ENCODE measurements around the gene PLEKHG5. TPM values are rescaled to one million over a fixed set of nuclear protein-coding genes. Genes with fewer than 3 reads are reported as not detected.

PLEKHG5 gene
- total RNA-seq, 1 donor from 2014 or later, result 17.2 TPM

- Histone ChIP-seq H3K9me3 (no peaks in the 10 kb centered on the region), H3K4me3 (no peak overlapping the region), H3K4me1 (peaks cover 15% of the 10 kb centered on the region), H3K27ac (no peak overlapping the region), H3K27me3 (no peaks in the 10 kb centered on the region), H3K36me3 (peaks cover 0 to 13% of the 10 kb centered on the region in 2 donors)
- TF ChIP-seq POLR2A (IDR thresholded peaks at IDR 0.05) (no peak), POLR2AphosphoS5 (IDR thresholded peaks at IDR 0.05; ENCODE audit: insufficient read depth in 1 of 2, low read depth in 1 of 2) (no peak), CTCF (IDR thresholded peaks at IDR 0.05) (no peak)
- no peak for DNase-seq (ENCODE audit: extremely low spot score in 2 of 2)
- intact Hi-C loops (cut with DNase I), result no loop called here
Observed at GRCh38 chr1:6462412-6463119, 28.9 kb downstream of the PLEKHG5 start.

- Histone ChIP-seq H3K27me3 (no peaks in the 10 kb centered on the region), H3K36me3 (peaks cover 0 to 13% of the 10 kb centered on the region in 2 donors), H3K4me1 (peaks cover 15% of the 10 kb centered on the region), H3K4me3 (peak overlapping the region in 1 of 2 donors; percentile 35), H3K27ac (no peak overlapping the region), H3K9me3 (no peaks in the 10 kb centered on the region)
- no peak for DNase-seq (ENCODE audit: extremely low spot score in 2 of 2)
- intact Hi-C loops (cut with DNase I), result no loop called here
- TF ChIP-seq POLR2AphosphoS5 (IDR thresholded peaks at IDR 0.05; ENCODE audit: insufficient read depth in 1 of 2, low read depth in 1 of 2), result no peak
- no peak for TF ChIP-seq POLR2A (IDR thresholded peaks at IDR 0.05)
- no peak for TF ChIP-seq CTCF (IDR thresholded peaks at IDR 0.05)
Observed at GRCh38 chr1:6461538-6462411, 29.7 kb downstream of the PLEKHG5 start.

- intact Hi-C loops (cut with DNase I), result no loop called here
- no peaks in the 10 kb centered on the region for H3K27me3 ChIP-seq
- no peak overlapping the region for H3K27ac ChIP-seq
- peaks cover 0 to 13% of the 10 kb centered on the region in 2 donors for H3K36me3 ChIP-seq
- TF ChIP-seq POLR2AphosphoS5 (IDR thresholded peaks at IDR 0.05; ENCODE audit: insufficient read depth in 1 of 2, low read depth in 1 of 2) (no peak), POLR2A (IDR thresholded peaks at IDR 0.05) (no peak), CTCF (IDR thresholded peaks at IDR 0.05) (no peak)
- H3K4me3 ChIP-seq, result peak overlapping the region; percentile 25 to 35
- no peaks in the 10 kb centered on the region for H3K9me3 ChIP-seq
- H3K4me1 ChIP-seq, result peaks cover 15% of the 10 kb centered on the region
- DNase-seq (ENCODE audit: extremely low spot score in 2 of 2), result no peak
Observed at GRCh38 chr1:6461051-6461530, 30.4 kb downstream of the PLEKHG5 start.

GRCh38 chr1:6460301-6461050 is 31.0 kb downstream of the PLEKHG5 start:
- intact Hi-C loops (cut with DNase I), result no loop called here
- H3K9me3 ChIP-seq, result no peaks in the 10 kb centered on the region
- no peak for DNase-seq (ENCODE audit: extremely low spot score in 2 of 2)
- peaks cover 15% of the 10 kb centered on the region for H3K4me1 ChIP-seq
- peaks cover 3% of the 10 kb centered on the region for H3K27me3 ChIP-seq
- TF ChIP-seq POLR2A (IDR thresholded peaks at IDR 0.05) (no peak), POLR2AphosphoS5 (IDR thresholded peaks at IDR 0.05; ENCODE audit: insufficient read depth in 1 of 2, low read depth in 1 of 2) (no peak), CTCF (IDR thresholded peaks at IDR 0.05) (no peak)
- no peak overlapping the region for H3K27ac ChIP-seq
- H3K4me3 ChIP-seq, result peak overlapping the region; percentile 25 to 35
- H3K36me3 ChIP-seq, result peaks cover 0 to 13% of the 10 kb centered on the region in 2 donors

Data from vagina (tissue), 2 donors.